ENCODE measurements around the gene SEMA3F.

SEMA3F gene

DNA sequence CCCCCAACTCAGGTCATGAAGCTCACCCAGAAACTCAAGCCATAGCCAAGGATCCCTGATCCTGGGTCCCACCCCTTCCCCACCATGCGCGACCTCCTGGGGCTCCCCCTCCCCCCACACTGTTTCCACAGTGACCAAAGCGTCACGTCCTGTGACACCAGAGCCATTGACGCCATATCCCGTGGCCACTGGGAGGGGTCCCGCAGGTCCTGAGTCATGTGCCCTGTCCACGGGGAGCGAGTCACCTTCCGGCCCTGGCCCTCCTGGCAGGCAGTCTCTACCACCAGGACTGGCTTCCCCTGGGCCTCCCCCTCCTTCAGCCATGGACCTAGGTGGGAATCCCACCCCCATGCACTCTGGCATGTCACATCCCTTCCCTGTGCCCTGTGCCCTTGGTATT, 15.6 kb downstream of the SEMA3F start:
- DNase-seq (ENCODE audit: low read depth), result no peak

DNA sequence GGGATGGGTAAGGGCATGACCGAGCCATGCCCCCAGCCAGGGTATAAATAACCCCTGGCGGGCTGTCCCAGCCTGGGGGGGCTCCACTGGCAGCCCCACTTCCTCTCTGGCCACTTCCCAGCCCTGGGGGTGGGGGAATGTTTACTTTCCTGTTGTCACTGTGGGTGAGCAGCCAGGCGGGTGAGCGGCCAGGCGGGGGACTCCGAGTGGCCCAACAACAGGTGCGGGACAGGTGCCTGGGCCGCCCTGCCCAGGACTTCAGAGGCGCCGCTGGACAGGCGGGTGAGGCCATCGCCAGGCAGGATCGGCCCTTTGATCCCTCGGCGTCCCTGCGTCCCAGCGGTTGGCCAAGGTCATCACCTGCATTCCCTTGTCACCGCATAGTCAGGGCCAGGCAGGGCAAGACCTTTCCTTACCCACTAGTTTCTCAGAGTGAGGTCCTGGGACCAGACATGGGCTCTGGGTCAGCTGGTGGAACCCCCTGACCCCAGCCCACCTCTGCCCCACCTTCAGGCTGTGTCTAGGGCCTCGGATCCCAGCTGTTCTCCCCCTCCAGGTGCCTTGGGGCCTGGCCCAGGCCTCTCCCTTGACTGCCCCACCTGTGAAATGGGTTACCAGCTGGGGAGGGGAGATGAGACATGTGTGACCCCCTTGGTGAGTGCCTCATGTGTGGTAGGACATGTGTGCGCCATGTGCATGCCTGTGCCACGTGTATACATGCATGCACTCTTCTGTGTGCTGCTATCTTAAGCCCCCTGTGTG, 16.6 kb downstream of the SEMA3F start:
- DNase-seq (ENCODE audit: low read depth), result no peak

DNA sequence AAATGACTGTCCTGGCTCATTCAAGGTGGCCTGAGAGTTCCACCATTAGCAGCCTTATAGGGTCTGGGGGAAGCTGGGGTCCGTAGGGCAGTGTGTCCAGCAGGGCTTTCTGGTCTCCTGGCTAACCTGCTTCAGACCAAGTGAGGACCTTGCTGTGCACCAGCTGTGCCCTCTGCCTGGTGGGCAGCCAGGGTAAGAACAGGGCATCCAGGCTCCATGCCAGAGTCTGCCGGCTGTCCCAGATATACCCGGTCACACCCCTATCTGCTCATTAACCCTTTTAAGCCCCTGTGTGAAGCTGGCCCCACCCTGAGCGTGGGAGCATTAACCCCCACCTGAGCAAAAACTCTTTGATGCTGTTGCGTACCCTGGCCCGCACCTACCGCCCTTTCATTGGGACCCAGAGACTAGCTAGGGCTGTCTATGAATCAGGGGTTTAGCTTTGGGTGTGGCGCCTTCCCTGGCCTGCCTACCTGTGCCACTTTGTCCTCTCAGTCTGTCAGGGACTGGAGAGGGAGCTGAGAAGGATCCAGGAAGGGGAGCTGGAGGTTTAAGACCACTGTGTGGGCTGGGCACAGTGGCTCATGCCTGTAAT, 17.6 kb downstream of the SEMA3F start:
- no peak for DNase-seq (ENCODE audit: low read depth)

DNA sequence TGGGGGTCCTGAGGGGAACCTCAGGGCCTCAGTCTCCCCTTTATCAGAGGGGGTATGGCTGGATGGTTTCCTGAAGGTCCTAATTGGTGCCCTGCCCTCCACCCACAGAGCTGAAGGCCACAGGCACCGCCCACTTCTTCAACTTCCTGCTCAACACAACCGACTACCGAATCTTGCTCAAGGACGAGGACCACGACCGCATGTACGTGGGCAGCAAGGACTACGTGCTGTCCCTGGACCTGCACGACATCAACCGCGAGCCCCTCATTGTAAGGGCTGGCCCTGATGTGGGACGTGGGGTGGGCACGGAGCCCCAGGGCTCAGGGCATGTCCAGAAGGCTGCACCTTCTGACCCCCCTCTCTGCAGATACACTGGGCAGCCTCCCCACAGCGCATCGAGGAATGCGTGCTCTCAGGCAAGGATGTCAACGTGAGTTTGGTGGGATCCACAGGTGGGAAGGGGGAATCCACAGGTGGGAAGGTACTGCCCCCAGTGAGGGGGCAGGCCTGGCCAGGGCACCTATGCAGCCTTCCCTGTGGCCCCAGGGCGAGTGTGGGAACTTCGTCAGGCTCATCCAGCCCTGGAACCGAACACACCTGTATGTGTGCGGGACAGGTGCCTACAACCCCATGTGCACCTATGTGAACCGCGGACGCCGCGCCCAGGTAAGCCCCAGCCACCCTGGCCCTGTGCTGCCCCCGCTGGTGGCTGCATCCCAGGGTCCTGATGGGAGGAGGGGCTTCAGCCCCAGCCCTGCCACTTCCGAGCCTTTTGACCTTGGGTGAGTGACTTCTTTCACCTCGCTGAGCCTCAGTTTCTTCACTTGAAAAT, 18.8 kb downstream of the SEMA3F start:
- no peak for DNase-seq (ENCODE audit: low read depth)

DNA sequence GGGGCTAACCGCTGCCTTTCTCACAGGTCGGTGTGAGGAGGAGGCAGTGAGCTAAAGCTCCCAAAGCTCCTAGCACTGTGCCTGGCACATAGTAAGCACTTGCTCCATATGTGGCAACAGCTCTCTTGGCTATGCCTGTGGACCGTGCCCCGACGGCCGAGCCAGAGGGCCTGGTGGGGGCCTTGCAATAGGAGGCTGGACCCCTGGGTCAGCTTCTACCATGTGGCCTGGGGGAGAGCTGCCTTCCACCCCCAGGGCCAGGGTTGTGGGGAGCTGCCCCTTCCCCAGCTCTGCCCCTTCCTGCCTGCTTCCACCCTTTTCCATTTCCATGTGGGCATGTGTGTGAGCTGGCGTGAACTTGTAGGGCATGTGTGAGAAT, 19.4 kb downstream of the SEMA3F start:
- DNase-seq (ENCODE audit: low read depth), result no peak

DNA sequence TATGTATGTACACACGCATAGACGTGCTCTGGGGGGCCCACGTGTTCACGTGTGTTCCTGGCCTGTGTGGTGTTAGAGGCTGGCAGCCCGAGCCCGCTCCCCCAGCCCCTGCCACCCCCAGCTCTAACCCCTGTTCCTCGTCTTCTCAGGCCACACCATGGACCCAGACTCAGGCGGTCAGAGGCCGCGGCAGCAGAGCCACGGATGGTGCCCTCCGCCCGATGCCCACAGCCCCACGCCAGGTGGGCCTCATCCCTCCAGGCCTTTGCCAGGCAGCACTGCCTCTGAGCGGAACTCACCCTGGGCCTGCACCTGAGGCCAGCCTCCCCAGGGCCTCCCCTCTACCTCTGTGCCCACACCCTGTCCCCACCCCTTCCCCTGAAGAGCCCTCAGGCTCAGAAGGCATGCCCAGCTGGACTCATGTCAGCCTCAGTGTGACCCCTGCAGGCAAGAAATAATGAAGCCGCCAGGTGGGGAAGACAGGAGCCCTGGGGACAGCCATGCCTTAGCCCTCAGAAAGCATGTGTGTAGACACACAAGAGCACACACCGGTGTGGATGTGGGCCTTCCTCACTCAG, 19.9 kb downstream of the SEMA3F start:
- DNase-seq (ENCODE audit: low read depth), result no peak

DNA sequence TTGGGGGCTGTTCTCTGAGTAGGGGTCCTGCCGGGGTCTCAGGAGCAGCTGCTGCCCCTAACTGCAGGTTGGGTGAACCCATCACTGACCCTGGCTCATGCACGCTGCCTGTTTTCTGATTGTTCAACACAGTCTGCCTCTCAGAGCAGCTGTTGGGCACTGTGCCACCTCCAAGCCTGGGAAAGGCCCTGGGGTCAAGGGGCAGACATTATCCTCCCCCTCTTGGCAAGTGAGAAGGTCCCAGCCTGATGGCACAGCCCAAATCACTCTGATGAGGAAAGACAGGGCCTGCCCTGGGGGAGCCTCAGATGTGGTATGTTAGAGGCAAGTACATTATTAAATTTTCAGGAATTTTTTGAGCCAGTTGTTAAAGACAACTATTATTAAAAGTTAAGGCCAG, 22.2 kb downstream of the SEMA3F start:
- DNase-seq (ENCODE audit: low read depth), result no peak

DNA sequence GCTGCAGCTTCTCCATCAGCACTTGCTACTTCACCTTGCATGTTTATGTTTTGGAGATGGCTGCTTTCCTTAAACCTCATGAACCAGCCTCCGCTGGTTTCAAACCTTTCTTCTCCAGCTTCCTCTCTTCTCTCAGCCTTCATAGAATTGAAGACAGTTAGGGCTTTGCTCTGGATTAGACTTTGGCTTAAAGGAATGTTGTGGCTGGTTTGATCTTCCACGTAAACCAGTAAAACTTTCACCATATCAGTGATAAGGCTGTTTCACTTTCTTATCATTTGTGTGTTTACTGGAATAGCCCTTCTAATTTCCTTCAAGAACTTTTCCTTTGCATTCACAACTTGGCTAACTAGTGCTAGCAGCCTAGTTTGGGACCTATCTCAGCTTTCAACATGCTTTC, 24.6 kb downstream of the SEMA3F start:
- no peak for DNase-seq (ENCODE audit: low read depth)

DNA sequence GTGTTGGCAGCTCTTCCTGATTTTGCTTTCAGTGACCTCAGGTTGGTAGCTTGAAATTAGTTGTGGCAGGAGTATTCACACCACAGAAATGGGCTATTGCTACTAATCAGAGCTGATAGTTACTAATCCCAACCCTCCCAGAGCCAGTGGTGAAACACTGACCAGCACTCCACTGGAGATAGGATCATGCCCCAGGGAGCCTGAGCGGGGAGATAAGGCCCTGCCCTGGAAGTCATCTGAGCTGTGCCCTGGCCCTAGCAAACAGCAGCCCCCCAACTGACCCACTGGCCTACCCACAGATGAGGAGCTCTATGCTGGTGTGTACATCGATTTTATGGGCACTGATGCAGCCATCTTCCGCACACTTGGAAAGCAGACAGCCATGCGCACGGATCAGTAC, 26.9 kb downstream of the SEMA3F start:
- DNase-seq (ENCODE audit: low read depth), result no peak

DNA sequence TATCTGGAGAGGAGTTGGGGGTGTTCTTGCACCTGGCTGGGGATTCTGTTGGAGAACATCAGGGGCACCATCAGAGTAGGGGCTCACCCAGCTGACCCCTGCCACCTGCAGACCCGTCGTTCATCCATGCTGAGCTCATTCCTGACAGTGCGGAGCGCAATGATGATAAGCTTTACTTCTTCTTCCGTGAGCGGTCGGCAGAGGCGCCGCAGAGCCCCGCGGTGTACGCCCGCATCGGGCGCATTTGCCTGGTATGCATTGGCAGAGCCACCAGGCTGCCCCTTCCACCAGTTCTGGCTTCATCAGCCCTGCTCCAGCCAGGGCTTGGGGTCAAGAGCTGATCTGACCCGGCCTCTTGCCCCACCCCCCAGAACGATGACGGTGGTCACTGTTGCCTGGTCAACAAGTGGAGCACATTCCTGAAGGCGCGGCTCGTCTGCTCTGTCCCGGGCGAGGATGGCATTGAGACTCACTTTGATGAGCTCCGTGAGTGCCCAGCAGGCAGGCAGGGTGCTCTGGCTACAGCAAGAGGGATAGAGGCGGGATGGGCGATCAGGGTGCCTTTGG, 27.5 kb downstream of the SEMA3F start:
- no peak for DNase-seq (ENCODE audit: low read depth)

DNA sequence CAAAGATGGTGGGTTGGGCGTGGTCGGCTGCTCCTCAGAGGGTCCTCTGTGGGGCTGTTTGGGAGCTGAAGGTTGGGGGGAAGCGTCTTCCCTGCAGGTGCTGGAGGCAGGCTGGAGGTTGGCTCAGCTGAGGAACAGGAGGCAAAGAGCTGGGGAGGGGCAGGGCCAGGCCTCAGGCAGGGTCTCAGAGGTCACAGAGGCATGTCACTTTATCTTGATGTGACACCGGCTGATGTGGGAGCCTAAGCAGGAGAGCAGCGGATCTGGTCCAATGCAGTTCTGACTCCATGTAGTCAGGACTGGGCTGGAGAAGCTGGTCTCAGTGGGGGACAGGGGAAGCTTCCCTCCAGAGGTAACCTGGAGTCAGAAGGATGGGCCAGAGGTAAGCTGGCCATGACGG, 28.6 kb downstream of the SEMA3F start:
- DNase-seq (ENCODE audit: low read depth), result no peak

DNA sequence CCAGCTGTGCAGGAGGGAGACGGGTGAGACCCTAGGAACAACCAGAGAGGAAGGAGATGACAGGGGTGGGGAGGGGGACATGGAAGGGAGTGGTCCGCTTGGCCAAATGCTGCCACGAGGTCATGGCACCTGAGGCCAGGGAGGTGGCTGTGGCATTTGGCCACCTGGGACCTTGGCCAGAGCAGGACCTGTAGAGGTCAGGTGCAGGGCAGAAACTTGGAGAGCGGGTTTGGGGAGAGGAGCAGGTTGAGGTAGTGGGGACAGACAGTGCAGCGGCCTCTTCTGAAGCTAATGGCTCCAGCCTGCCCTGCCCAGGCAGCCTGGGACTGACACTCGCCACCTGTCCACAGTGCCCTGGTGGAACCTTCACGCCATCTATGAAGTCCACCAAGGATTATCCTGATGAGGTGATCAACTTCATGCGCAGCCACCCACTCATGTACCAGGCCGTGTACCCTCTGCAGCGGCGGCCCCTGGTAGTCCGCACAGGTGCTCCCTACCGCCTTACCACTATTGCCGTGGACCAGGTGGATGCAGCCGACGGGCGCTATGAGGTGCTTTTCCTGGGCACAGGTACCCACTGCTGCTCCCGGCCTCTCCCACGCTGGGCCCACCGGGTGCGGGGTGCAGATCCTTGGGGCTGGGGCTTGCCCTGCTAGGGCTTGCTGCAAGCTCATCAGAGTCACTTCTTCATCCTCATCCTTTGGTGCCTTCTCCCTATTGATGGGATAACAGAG, 29.3 kb downstream of the SEMA3F start:
- DNase-seq (ENCODE audit: low read depth), result no peak

DNA sequence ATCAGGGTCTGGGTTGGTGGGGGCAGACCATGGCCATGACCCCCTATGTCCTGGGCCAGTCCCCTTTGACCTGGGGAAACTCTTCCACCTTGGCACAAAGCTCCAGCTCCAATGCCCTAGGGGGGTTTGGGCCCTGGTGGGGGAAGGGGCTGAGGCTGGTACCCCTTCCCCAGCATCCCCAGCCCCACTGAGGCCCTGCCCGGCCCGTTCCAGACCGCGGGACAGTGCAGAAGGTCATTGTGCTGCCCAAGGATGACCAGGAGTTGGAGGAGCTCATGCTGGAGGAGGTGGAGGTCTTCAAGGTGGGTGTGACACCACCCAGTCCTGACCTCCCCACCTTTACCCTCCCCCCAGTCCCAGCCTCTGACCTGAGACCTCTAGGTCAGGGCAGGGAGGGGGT, 30.1 kb downstream of the SEMA3F start:
- DNase-seq (ENCODE audit: low read depth), result no peak

DNA sequence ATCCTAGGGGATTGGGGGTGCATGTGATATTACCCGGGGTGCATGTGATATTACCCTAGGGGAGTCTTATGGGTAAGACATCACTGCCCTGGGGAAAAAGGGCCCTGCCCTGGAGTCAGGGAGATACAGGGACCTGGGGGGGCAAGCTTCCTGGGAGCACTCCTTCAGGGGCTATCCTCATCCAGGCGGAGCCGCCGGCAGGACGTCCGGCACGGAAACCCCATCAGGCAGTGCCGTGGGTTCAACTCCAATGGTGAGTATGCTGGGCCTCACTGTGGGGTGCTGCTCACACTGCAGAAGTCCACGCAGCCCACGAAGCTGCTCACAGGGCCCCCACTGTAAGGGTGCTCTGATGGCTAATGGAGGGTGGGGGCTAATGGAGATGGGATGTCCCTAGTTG, 31.0 kb downstream of the SEMA3F start:
- DNase-seq (ENCODE audit: low read depth), result no peak

DNA sequence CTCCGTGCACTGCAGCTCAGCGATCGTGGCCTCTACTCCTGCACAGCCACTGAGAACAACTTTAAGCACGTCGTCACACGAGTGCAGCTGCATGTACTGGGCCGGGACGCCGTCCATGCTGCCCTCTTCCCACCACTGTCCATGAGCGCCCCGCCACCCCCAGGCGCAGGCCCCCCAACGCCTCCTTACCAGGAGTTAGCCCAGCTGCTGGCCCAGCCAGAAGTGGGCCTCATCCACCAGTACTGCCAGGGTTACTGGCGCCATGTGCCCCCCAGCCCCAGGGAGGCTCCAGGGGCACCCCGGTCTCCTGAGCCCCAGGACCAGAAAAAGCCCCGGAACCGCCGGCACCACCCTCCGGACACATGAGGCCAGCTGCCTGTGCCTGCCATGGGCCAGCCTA, 32.6 kb downstream of the SEMA3F start:
- no peak for DNase-seq (ENCODE audit: low read depth)

DNA sequence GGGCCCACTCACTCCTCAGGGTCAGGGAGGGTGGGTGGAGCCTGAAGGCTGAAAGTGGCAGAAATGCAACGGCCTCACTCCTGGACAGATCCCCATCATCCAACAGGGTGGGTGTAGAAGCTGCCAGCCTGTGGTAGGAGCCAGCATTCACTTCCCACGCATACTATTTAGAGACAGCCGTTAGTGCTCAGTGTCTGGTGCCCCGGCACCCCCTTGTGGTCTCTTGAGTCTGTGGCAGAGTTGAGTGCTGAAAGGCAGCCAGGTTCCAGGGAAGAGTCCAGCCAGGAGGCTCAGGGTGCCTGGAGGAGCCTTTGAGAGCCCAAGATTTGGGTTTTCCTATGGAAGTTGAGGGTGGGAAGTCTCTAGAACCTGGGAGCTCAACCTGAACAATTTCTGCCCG, 34.1 kb downstream of the SEMA3F start:
- peak; percentile 30 for DNase-seq (ENCODE audit: low read depth)

DNA sequence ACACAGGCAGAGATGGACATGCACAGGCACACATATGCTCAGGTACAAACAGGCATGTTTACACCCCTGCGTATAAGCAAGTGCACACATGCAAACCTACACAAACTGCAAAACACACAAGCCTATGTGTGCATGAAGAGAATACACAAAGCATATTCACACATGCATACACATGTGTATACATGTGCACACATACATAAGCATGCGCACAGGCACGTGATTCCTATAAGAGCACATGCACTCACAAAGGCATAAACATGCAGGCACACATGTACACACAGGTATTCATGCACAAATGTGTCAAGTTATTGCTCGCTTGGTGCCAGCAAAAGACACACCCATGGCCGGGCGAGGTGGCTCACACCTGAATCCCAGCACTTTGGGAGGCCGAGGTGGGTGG, 34.9 kb downstream of the SEMA3F start:
- no peak for DNase-seq (ENCODE audit: low read depth)

DNA sequence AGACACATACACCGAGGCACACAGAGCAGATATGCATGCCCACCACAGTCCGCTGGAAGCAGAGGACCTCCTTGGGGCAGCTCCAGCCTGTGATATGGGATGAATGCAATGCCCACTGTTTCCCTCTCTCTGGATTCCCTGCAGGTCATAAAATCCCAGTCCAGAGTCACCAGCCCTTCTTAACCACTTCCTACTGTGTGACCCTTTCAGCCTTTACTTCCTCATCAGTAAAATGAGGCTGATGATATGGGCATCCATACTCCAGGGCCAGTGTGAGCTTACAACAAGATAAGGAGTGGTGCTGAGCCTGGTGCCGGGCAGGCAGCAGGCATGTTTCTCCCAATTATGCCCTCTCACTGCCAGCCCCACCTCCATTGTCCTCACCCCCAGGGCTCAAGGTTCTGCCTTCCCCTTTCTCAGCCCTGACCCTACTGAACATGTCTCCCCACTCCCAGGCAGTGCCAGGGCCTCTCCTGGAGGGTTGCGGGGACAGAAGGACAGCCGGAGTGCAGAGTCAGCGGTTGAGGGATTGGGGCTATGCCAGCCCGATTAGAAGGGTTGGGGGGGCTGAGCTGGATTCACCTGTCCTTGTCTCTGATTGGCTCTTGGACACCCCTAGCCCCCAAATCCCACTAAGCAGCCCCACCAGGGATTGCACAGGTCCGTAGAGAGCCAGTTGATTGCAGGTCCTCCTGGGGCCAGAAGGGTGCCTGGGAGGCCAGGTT, 36.0 kb downstream of the SEMA3F start, which contains the start of gene GNAT1:
Gene GNAT1 (plus strand): TSS at position 675 of the 725 bp plus-strand sequence. CDS start 116 bp downstream, outside the sequence.
- no peak for DNase-seq (ENCODE audit: low read depth)

DNA sequence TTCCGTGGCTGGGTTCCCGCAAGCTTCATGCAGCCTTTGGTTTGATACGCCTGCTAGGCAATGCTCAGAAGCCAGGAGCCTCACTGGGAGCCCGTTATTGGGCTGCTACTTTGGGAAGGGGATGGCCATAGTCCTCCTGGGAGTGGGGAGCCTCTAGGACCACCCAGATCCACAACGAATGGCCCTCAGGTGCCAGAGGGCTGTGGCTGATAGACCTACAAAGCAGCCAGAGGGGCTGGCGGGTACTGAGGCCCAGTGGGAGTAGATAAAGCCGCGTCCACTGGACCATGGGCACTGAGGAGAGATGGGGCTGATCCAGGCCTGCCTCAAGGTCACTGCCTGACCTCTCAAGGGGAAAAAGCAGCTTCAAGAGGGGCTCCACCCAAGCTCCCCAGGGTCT, 37.0 kb downstream of the SEMA3F start:
- DNase-seq (ENCODE audit: low read depth), result no peak

DNA sequence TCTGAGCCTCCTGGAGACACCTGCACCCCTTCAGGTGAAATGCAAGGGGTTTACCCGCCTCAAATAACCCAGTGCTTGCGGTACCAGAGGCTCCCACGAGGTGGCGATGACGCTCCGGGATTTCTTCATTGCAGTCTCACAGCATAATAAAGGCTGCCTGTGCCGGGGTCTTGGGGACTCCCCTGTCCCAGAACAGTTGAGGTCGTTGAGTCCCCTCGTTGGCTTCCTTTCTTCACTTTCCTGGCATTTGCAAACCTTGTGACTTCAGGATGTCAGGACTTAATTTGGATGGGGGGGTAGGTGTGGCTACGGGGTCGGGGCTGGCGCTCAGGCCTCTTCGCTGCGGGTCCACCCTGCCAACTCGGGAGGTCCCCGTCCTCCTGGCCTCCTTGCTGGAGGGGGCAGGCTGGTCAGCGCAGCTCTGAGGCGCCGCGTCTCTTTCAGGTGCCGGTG, 37.6 kb downstream of the SEMA3F start:
- DNase-seq (ENCODE audit: low read depth), result peak; percentile 78

DNA sequence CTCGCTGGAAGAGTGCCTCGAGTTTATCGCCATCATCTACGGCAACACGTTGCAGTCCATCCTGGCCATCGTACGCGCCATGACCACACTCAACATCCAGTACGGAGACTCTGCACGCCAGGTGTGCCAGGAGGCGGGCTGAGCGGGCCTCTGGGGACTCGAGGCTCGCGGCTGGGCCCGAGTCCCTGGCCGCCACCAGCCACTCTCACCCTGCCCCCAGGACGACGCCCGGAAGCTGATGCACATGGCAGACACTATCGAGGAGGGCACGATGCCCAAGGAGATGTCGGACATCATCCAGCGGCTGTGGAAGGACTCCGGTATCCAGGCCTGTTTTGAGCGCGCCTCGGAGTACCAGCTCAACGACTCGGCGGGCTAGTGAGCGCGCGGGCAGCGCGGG, 38.2 kb downstream of the SEMA3F start:
- no peak for DNase-seq (ENCODE audit: low read depth)

Data from activated T-cell treated with anti-CD3 and anti-CD28 coated beads for 48 hours (primary cell).